Smooth muscle cell (in vitro differentiated cells): ENCODE results near the gene INO80B. TPM values are rescaled to one million over a fixed set of nuclear protein-coding genes. Genes with fewer than 3 reads are reported as not detected.

ENCODE experiments used
- DNase-seq: peaks from one replicate; lab custom pipeline; 2025; ENCODE audit not compliant: unreplicated experiment; lab: John Stamatoyannopoulos, UW
- H2AFZ ChIP-seq: fragments of 200-600 bp; sonication (generic); 2 replicates; pipeline ENCODE4 v1.6.0; 2016; ENCODE audit warnings: antibody characterized with exemption, low read depth, mild to moderate bottlenecking
- H3F3A ChIP-seq: fragments of 200-600 bp; sonication (generic); 2 replicates; pipeline ENCODE4 v1.6.0; 2017; ENCODE audit warnings: antibody characterized with exemption, low read depth
- H3K27ac ChIP-seq: fragments of 200-600 bp; sonication (generic); 2 replicates; pipeline ENCODE4 v1.5.1; 2016; ENCODE audit warnings: low read depth, mild to moderate bottlenecking
- H3K27me3 ChIP-seq: fragments of 200-600 bp; sonication (generic); 2 replicates; pipeline ENCODE4 v1.6.1; 2016; ENCODE audit warnings: low read depth, mild to moderate bottlenecking
- H3K36me3 ChIP-seq: fragments of 200-600 bp; sonication (generic); 2 replicates; pipeline ENCODE4 v1.5.1; 2016; ENCODE audit warnings: low read depth
- H3K4me1 ChIP-seq: fragments of 200-600 bp; sonication (generic); 2 replicates; pipeline ENCODE4 v1.5.1; 2016; ENCODE audit warnings: low read depth
- H3K4me2 ChIP-seq: fragments of 200-600 bp; sonication (generic); 2 replicates; pipeline ENCODE4 v1.6.0; 2016; ENCODE audit warnings: mild to moderate bottlenecking
- H3K4me3 ChIP-seq: fragments of 200-600 bp; sonication (generic); 2 replicates; pipeline ENCODE4 v1.5.1; 2016; ENCODE audit warnings: mild to moderate bottlenecking
- H3K79me2 ChIP-seq: fragments of 200-600 bp; sonication (generic); 2 replicates; pipeline ENCODE4 v1.6.0; 2016; ENCODE audit warnings: low read depth, mild to moderate bottlenecking
- H3K9ac ChIP-seq: fragments of 200-600 bp; sonication (generic); 2 replicates; pipeline ENCODE4 v1.6.0; 2016; ENCODE audit warnings: low read depth
- H3K9me3 ChIP-seq: fragments of 200-600 bp; sonication (generic); replicated peaks from 2 replicates; pipeline ENCODE4 v1.5.1; 2016; ENCODE audit warnings: low read depth
- H4K20me1 ChIP-seq: fragments of 200-600 bp; sonication (generic); 2 replicates; pipeline ENCODE4 v1.6.0; 2016; ENCODE audit warnings: low read depth
- WGBS: methylation state at CpG from one replicate; pipeline ENCODE4 v1.1.7; 2016; ENCODE audit warnings: low lambda C conversion rate; 5-methylcytosine and 5-hydroxymethylcytosine counted together
- polyA plus RNA-seq: library from polyadenylated mRNA; unstranded; fragments of >200 nt; fragmentation: Nextera tagmentation; extraction: Ambion mirVana; gene quantifications from 2 replicates; pipeline ENCODE4 v1.2.1, GENCODE V29; 2016
- total RNA-seq: library from RNA; depleted of rRNA; stranded (reverse); fragments of >200 nt; gene quantifications from 2 replicates; pipeline ENCODE4 v1.2.3, GENCODE V29; 2014
- TF ChIP-seq, protein P1 (sequence below): fragments of 200-600 bp; sonication (generic); IDR thresholded peaks from 2 replicates; pipeline ENCODE4 v1.5.1; 2017; ENCODE audit warnings: borderline replicate concordance, mild to moderate bottlenecking, antibody characterized with exemption; ENCODE audit not compliant: insufficient read depth, poor library complexity, severe bottlenecking

INO80B gene
- total and polyA plus RNA-seq, 2 experiments from 2014 or later: 4.7 to 10.4 TPM

DNA sequence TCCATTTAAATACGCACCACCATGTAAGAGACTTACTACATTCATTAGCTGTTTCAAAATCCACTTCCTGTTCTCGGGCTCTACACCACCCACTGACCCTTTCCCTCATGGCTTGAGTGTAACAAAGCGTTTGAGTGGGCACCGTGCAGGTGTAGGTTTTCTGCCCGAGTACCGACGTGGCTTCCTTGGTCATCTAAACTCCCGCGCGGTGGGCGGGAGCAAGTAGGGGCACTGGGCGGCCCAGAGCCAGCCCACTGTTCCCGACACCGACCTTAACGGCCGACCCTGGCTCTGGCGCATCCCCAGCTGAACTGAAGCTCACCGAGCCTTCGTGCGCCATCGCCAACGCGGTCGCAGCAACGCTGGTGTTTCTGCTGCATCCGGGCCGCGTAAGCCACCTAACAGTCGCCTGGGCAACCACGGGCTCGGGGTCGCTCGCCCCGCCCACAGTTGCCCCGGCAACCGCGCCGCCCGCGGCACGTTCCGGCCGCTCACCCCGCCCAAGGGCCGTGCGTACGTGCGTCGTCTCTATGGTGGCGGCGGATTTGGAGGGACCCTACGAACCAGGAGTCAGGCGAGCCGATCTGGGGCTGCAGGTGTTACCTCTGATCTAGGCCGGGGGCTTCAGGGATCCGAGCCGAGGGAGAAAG lies 33.5 kb upstream of the INO80B start, which contains the start of the genes C2orf81 and WDR54:
C2orf81 (minus strand) TSS at position 399 of the 650 bp plus-strand sequence; CDS start at position 340, 59 bp downstream.
WDR54 (plus strand) TSS at position 510 of the 650 bp plus-strand sequence. CDS start 424 bp downstream, outside the sequence.
- H3K4me1 ChIP-seq: peaks cover 5% of the 10 kb centered on the region
- H4K20me1 ChIP-seq: no peaks in the 10 kb centered on the region
- H3K79me2 ChIP-seq: no peaks in the 10 kb centered on the region
- 2% methylated on average over 57 of the region's 57 CpGs for whole genome bisulfite sequencing
- TF ChIP-seq, protein P1, sequence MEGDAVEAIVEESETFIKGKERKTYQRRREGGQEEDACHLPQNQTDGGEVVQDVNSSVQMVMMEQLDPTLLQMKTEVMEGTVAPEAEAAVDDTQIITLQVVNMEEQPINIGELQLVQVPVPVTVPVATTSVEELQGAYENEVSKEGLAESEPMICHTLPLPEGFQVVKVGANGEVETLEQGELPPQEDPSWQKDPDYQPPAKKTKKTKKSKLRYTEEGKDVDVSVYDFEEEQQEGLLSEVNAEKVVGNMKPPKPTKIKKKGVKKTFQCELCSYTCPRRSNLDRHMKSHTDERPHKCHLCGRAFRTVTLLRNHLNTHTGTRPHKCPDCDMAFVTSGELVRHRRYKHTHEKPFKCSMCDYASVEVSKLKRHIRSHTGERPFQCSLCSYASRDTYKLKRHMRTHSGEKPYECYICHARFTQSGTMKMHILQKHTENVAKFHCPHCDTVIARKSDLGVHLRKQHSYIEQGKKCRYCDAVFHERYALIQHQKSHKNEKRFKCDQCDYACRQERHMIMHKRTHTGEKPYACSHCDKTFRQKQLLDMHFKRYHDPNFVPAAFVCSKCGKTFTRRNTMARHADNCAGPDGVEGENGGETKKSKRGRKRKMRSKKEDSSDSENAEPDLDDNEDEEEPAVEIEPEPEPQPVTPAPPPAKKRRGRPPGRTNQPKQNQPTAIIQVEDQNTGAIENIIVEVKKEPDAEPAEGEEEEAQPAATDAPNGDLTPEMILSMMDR: no peak
- peaks cover 5% of the 10 kb centered on the region for H3F3A ChIP-seq
- H3K27me3 ChIP-seq: peaks cover 4% of the 10 kb centered on the region
- peak; percentile 45 for DNase-seq
- no peaks in the 10 kb centered on the region for H3K9me3 ChIP-seq
- H2AFZ ChIP-seq: peak within 1 kb of the TSS; percentile 87
- H3K4me3 ChIP-seq: peak within 1 kb of the TSS; percentile 59
- H3K4me2 ChIP-seq: peak within 1 kb of the TSS; percentile 96
- no peak within 1 kb of the TSS for H3K9ac ChIP-seq
- H3K36me3 ChIP-seq: no peaks in the 10 kb centered on the region
- H3K27ac ChIP-seq: peak within 1 kb of the TSS; percentile 2

DNA sequence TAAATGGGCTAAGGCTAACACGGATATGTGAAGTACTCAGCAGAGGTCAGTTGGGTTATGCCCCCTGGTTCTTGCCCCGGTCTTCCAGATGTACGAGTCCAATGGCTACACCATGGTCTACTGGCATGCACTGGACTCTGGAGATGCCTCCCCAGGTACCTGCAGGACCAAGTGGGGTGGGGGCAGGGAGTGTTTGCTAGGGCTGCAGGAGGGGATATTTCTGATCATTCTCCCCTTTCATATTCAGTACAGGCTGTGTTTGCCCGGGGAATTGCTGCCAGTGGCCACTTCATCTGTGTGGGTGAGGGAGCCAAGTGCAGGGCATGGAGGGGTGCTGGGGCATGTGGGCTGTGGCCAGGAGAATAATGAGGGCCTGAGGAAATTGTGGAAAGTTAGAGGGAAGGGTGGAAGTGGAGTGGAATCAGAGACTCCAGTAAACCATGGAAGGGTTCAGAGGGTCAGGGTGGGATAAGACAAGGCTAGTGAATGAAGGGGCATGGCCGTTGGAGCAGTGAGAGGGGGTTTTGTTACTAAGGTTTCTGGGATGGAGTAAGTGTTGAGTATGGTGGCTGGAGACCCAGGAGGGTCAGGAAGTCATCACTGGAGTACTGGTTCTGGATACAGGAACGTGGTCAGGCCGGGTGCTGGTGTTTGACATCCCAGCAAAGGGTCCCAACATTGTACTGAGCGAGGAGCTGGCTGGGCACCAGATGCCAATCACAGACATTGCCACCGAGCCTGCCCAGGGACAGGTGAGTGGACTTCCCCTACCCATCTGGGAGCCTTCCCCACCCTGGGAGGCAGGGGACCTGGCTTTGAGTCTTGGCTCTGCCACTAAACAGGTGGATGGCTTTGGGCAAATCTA lies 31.4 kb upstream of the INO80B start:
- no peak for DNase-seq
- H3K27me3 ChIP-seq: peaks cover 4% of the 10 kb centered on the region
- no peak overlapping the region for H3K4me3 ChIP-seq
- peaks cover 18% of the 10 kb centered on the region for H3F3A ChIP-seq
- TF ChIP-seq, protein P1: no peak
- no peak overlapping the region for H2AFZ ChIP-seq
- peak overlapping the region; percentile 83 for H3K27ac ChIP-seq
- no peaks in the 10 kb centered on the region for H3K9me3 ChIP-seq
- no peaks in the 10 kb centered on the region for H3K36me3 ChIP-seq
- H3K4me2 ChIP-seq: no peak overlapping the region
- peaks cover 1% of the 10 kb centered on the region for H4K20me1 ChIP-seq
- WGBS: 93% methylated on average over 9 of the region's 9 CpGs
- no peak overlapping the region for H3K9ac ChIP-seq
- H3K4me1 ChIP-seq: peaks cover 5% of the 10 kb centered on the region
- H3K79me2 ChIP-seq: no peaks in the 10 kb centered on the region

DNA sequence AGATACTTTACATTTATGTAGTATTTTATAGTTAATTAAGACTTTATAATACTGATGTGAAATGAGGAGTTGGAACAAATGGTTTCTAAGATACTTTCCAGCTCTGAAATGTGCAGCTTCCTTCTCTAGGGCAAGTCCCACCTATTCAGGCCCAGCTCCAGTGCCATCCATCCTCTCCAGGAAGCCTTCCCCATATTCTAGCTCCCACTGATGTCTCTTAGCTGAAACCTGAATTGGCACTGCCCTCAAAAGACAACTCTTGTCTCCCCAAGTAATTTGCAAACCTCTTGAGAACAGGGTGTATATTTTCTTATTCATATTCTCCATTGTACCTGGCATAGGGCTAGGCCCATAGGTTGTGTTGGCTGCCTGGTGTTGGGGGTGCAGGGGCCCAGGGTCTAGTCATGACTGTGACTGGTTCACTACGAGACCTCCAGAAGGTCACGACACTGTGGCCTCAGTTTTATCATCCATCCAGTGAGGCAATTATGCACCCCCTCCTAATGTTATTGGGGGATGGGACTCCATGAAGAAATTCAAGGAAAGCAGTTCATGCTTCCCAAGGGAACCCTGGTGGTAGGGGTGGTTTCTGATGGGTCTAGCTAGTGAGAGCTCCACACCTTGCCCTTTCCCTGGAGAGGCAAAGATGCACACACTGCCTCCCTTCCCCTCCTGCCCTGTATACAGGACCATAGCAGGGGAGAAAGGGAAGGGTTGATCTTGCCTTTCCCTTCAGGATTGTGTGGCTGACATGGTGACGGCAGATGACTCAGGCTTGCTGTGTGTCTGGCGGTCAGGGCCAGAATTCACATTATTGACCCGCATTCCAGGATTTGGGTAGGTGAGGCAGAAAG lies 30.5 kb upstream of the INO80B start:
- TF ChIP-seq, protein P1: no peak
- whole genome bisulfite sequencing: 62% methylated on average over 5 of the region's 5 CpGs
- Histone ChIP-seq H3K4me2 (no peak overlapping the region), H3F3A (peaks cover 27% of the 10 kb centered on the region), H3K36me3 (no peaks in the 10 kb centered on the region), H3K4me3 (no peak overlapping the region), H3K79me2 (no peaks in the 10 kb centered on the region), H2AFZ (no peak overlapping the region), H3K27me3 (peaks cover 4% of the 10 kb centered on the region), H4K20me1 (peaks cover 5% of the 10 kb centered on the region), H3K27ac (peak overlapping the region; percentile 83), H3K9ac (no peak overlapping the region), H3K4me1 (peaks cover 5% of the 10 kb centered on the region), H3K9me3 (no peaks in the 10 kb centered on the region)
- no peak for DNase-seq
